A549 (cell line): ENCODE measurements around the gene POLR2E. TPM values are rescaled to one million over a fixed set of nuclear protein-coding genes. Genes with fewer than 3 reads are reported as not detected.

Experiments
- ATAC-seq, 2 experiments: fragments of 200-7000 bp in 1 of 2; fragments of >200 bp in 1 of 2; cut with Nextera tagmentation in 1 of 2; cut with Tn5 transposase in 1 of 2; 3 replicates each; pipeline versions ENCODE4 v1.8.0 to v1.9.1; 2018 to 2020; ENCODE audit warnings: mild to moderate bottlenecking in 1 of 2, moderate library complexity in 1 of 2
- CTCF ChIA-PET: fragments of 300-600 bp; sonication (Branson Sonifier 250); formaldehyde crosslinking; extraction: SDS; loops from one replicate; lab custom pipeline; 2021; ENCODE audit warnings: antibody characterized with exemption, inconsistent platforms; lab: Yijun Ruan, JAX
- POLR2A ChIA-PET: fragments of 350-600 bp; formaldehyde crosslinking; extraction: SDS; loops from one replicate; lab custom pipeline; 2021; ENCODE audit warnings: antibody characterized with exemption, inconsistent platforms; lab: Yijun Ruan, JAX
- DNase-seq, 2 experiments: peaks; one replicate each; pipeline versions ENCODE4 v3.0.0 to v3.0.0-alpha.2; 2011 to 2016; ENCODE audit warnings: low read depth in 1 of 2, low spot score in 1 of 2
- FAIRE-seq: peaks from 2 replicates; lab custom pipeline; 2011; peaks lifted over from hg19 to GRCh38; lab: Jason Lieb, UNC
- H3K27ac ChIP-seq, 2 experiments: fragments of >200 bp; sonication (Bioruptor Twin); formaldehyde crosslinking; 3 replicates each; pipeline ENCODE4 v1.5.1; 2016 to 2017
- H3K4me1 ChIP-seq: fragments of >200 bp; sonication (Bioruptor Twin); formaldehyde crosslinking; 3 replicates; pipeline ENCODE4 v1.6.1; 2016
- H3K4me2 ChIP-seq: fragments of >200 bp; sonication (Bioruptor Twin); formaldehyde crosslinking; 3 replicates; pipeline ENCODE4 v1.6.1; 2016
- H3K4me3 ChIP-seq: fragments of >200 bp; sonication (Bioruptor Twin); formaldehyde crosslinking; 3 replicates; pipeline ENCODE4 v1.5.1; 2016
- H3K9me3 ChIP-seq: fragments of >200 bp; sonication (Bioruptor Twin); formaldehyde crosslinking; 3 replicates; pipeline ENCODE4 v1.6.1; 2016
- CEBPB ChIP-seq, 2 experiments: fragments of >200 bp in 1 of 2; sonication (Bioruptor Twin) in 1 of 2; formaldehyde crosslinking in 1 of 2; IDR thresholded peaks; 2 replicates each; pipeline ENCODE4 v1.6.1; 2012 to 2016
- MAZ ChIP-seq: fragments of 150-350 bp; IDR thresholded peaks from 2 replicates; pipeline ENCODE4 v1.6.1; 2014; ENCODE audit warnings: antibody characterized with exemption, low read depth, low read length, borderline replicate concordance
- WGBS: methylation state at CpG from one replicate; pipeline ENCODE4 v1.1.6; 2017; ENCODE audit errors: missing lambda C conversion rate; 5-methylcytosine and 5-hydroxymethylcytosine counted together
- polyA plus RNA-seq, 4 experiments: library from polyadenylated mRNA; depleted of rRNA in 3 of 4; stranded (reverse); fragments of >200 nt; fragmentation: RNase III in 1 of 4; extraction: RNeasy Plus Mini Kit Qiagen cat#74134 plus additional on column Dnase treatment in 1 of 4; gene quantifications; 2 replicates in 3 of 4; 3 replicates in 1 of 4; pipeline ENCODE4 v1.2.3, GENCODE V29; 2011 to 2017
- TF ChIP-seq, protein P1 (sequence below): IDR thresholded peaks from 2 replicates; pipeline ENCODE4 v1.6.1; 2012

The POLR2E gene
- polyA plus RNA-seq, 2 of the 4 experiments (the other 2 are of a cell fraction), result 99.6 to 172 TPM

GRCh38 chr19:1038978-1039645 is 56.1 kb downstream of the POLR2E start (continued):
- TF ChIP-seq, protein P1, sequence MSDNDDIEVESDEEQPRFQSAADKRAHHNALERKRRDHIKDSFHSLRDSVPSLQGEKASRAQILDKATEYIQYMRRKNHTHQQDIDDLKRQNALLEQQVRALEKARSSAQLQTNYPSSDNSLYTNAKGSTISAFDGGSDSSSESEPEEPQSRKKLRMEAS, result no peak
- TF ChIP-seq CEBPB (IDR thresholded peaks at IDR 0.05), result no peak

GRCh38 chr19:1037621-1038064 is 57.5 kb downstream of the POLR2E start:
- Histone ChIP-seq H3K9me3 (no peaks in the 10 kb centered on the region), H3K4me1 (peaks cover 9% of the 10 kb centered on the region), H3K4me3 (no peak overlapping the region), H3K27ac (no peak overlapping the region), H3K4me2 (no peak overlapping the region)
- ChIA-PET CTCF (interaction anchor here (3.0 kb wide), 1 partner anchor 11 kb away, joined by 12 read pairs; the partner anchor contains the start of gene CNN2), POLR2A (no interaction called here)
- FAIRE-seq (no peak), DNase-seq (no peak), ATAC-seq (no peak)
- 78% methylated on average over 16 of the region's 22 CpGs for WGBS
- TF ChIP-seq MAZ, result no peak

Other genes starting within 250 kb of the POLR2E start
- gene ELANE, start 243.1 kb downstream of the POLR2E start, polyA plus RNA-seq (2011; rRNA removed), result 0.15 and 0.35 TPM in 2 replicates
- gene ELANE, start 243.1 kb downstream of the POLR2E start, polyA plus RNA-seq (2017; fragmentation: RNase III; extraction: RNeasy Plus Mini Kit Qiagen cat#74134 plus additional on column Dnase treatment), result 0.14 to 0.15 TPM (median 0.15 TPM) in 3 replicates
- gene CFD, start 235.7 kb downstream of the POLR2E start, polyA plus RNA-seq (2011; rRNA removed), result 7.6 TPM in 2 replicates
- 13.8 to 14.8 TPM (median 14.3 TPM) in 3 replicates for gene CFD, start 235.7 kb downstream of the POLR2E start, polyA plus RNA-seq (2017; fragmentation: RNase III; extraction: RNeasy Plus Mini Kit Qiagen cat#74134 plus additional on column Dnase treatment)
- gene MED16, start 202.2 kb downstream of the POLR2E start, polyA plus RNA-seq (2011; rRNA removed), result 8.0 TPM in 2 replicates
- 11.9 to 13.9 TPM (median 12.7 TPM) in 3 replicates for gene MED16, start 202.2 kb downstream of the POLR2E start, polyA plus RNA-seq (2017; fragmentation: RNase III; extraction: RNeasy Plus Mini Kit Qiagen cat#74134 plus additional on column Dnase treatment)
- not detected in 2 replicates for gene RNU6-9, start 201.9 kb downstream of the POLR2E start, polyA plus RNA-seq (2011; rRNA removed)
- not detected in 3 replicates for gene RNU6-9, start 201.9 kb downstream of the POLR2E start, polyA plus RNA-seq (2017; fragmentation: RNase III; extraction: RNeasy Plus Mini Kit Qiagen cat#74134 plus additional on column Dnase treatment)
- 16.9 and 22.7 TPM in 2 replicates for gene R3HDM4, start 182.2 kb downstream of the POLR2E start, polyA plus RNA-seq (2011; rRNA removed)
- gene R3HDM4, start 182.2 kb downstream of the POLR2E start, polyA plus RNA-seq (2017; fragmentation: RNase III; extraction: RNeasy Plus Mini Kit Qiagen cat#74134 plus additional on column Dnase treatment), result 18.8 to 24.8 TPM (median 20.7 TPM) in 3 replicates
- gene KISS1R, start 178.0 kb downstream of the POLR2E start, polyA plus RNA-seq (2011; rRNA removed), result 0.05 and 0.14 TPM in 2 replicates
- 0.18 to 0.79 TPM (median 0.38 TPM) in 3 replicates for gene KISS1R, start 178.0 kb downstream of the POLR2E start, polyA plus RNA-seq (2017; fragmentation: RNase III; extraction: RNeasy Plus Mini Kit Qiagen cat#74134 plus additional on column Dnase treatment)
- gene ARID3A, start 169.3 kb downstream of the POLR2E start, polyA plus RNA-seq (2011; rRNA removed), result 3.3 and 3.4 TPM in 2 replicates
- 4.6 to 6.1 TPM (median 5.4 TPM) in 3 replicates for gene ARID3A, start 169.3 kb downstream of the POLR2E start, polyA plus RNA-seq (2017; fragmentation: RNase III; extraction: RNeasy Plus Mini Kit Qiagen cat#74134 plus additional on column Dnase treatment)
- gene WDR18, start 111.0 kb downstream of the POLR2E start, polyA plus RNA-seq (2011; rRNA removed), result 22.2 and 23.8 TPM in 2 replicates
- 41.7 to 48.9 TPM (median 48.1 TPM) in 3 replicates for gene WDR18, start 111.0 kb downstream of the POLR2E start, polyA plus RNA-seq (2017; fragmentation: RNase III; extraction: RNeasy Plus Mini Kit Qiagen cat#74134 plus additional on column Dnase treatment)
- gene GRIN3B, start 95.0 kb downstream of the POLR2E start, polyA plus RNA-seq (2011; rRNA removed), result 0.65 and 0.67 TPM in 2 replicates
- gene GRIN3B, start 95.0 kb downstream of the POLR2E start, polyA plus RNA-seq (2017; fragmentation: RNase III; extraction: RNeasy Plus Mini Kit Qiagen cat#74134 plus additional on column Dnase treatment), result 1.1 to 1.5 TPM (median 1.5 TPM) in 3 replicates
- gene TMEM259, start 74.3 kb downstream of the POLR2E start, polyA plus RNA-seq (2011; rRNA removed), result 45.6 and 53.3 TPM in 2 replicates
- 71.1 to 82.2 TPM (median 78.3 TPM) in 3 replicates for gene TMEM259, start 74.3 kb downstream of the POLR2E start, polyA plus RNA-seq (2017; fragmentation: RNase III; extraction: RNeasy Plus Mini Kit Qiagen cat#74134 plus additional on column Dnase treatment)
- gene RNU6-2, start 73.9 kb downstream of the POLR2E start, polyA plus RNA-seq (2011; rRNA removed), result not detected in 2 replicates
- gene RNU6-2, start 73.9 kb downstream of the POLR2E start, polyA plus RNA-seq (2017; fragmentation: RNase III; extraction: RNeasy Plus Mini Kit Qiagen cat#74134 plus additional on column Dnase treatment), result not detected in 3 replicates
- 31.7 and 32.2 TPM in 2 replicates for gene CNN2, start 68.8 kb downstream of the POLR2E start, polyA plus RNA-seq (2011; rRNA removed)
- gene CNN2, start 68.8 kb downstream of the POLR2E start, polyA plus RNA-seq (2017; fragmentation: RNase III; extraction: RNeasy Plus Mini Kit Qiagen cat#74134 plus additional on column Dnase treatment), result 99.3 to 115 TPM (median 101 TPM) in 3 replicates
- gene ABCA7, start 55.3 kb downstream of the POLR2E start, polyA plus RNA-seq (2011; rRNA removed), result 5.0 and 6.6 TPM in 2 replicates
- gene ABCA7, start 55.3 kb downstream of the POLR2E start, polyA plus RNA-seq (2017; fragmentation: RNase III; extraction: RNeasy Plus Mini Kit Qiagen cat#74134 plus additional on column Dnase treatment), result 8.8 to 13.5 TPM (median 12.6 TPM) in 3 replicates
- 0.48 and 1.2 TPM in 2 replicates for gene ARHGAP45, start 28.2 kb downstream of the POLR2E start, polyA plus RNA-seq (2011; rRNA removed)
- 1.5 to 1.9 TPM (median 1.8 TPM) in 3 replicates for gene ARHGAP45, start 28.2 kb downstream of the POLR2E start, polyA plus RNA-seq (2017; fragmentation: RNase III; extraction: RNeasy Plus Mini Kit Qiagen cat#74134 plus additional on column Dnase treatment)
- 223 and 248 TPM in 2 replicates for gene GPX4, start 8.6 kb upstream of the POLR2E start, polyA plus RNA-seq (2011; rRNA removed)
- 370 to 402 TPM (median 394 TPM) in 3 replicates for gene GPX4, start 8.6 kb upstream of the POLR2E start, polyA plus RNA-seq (2017; fragmentation: RNase III; extraction: RNeasy Plus Mini Kit Qiagen cat#74134 plus additional on column Dnase treatment)
- gene SBNO2, start 78.9 kb upstream of the POLR2E start, polyA plus RNA-seq (2011; rRNA removed), result 6.8 and 8.4 TPM in 2 replicates
- gene SBNO2, start 78.9 kb upstream of the POLR2E start, polyA plus RNA-seq (2017; fragmentation: RNase III; extraction: RNeasy Plus Mini Kit Qiagen cat#74134 plus additional on column Dnase treatment), result 27.0 to 32.0 TPM (median 27.7 TPM) in 3 replicates
- gene STK11, start 110.4 kb upstream of the POLR2E start, polyA plus RNA-seq (2011; rRNA removed), result 12.2 and 16.2 TPM in 2 replicates
- gene STK11, start 110.4 kb upstream of the POLR2E start, polyA plus RNA-seq (2017; fragmentation: RNase III; extraction: RNeasy Plus Mini Kit Qiagen cat#74134 plus additional on column Dnase treatment), result 33.6 to 34.2 TPM (median 34.0 TPM) in 3 replicates
- 0.19 and 0.30 TPM in 2 replicates for gene CBARP, start 142.6 kb upstream of the POLR2E start, polyA plus RNA-seq (2011; rRNA removed)
- 1.7 to 2.0 TPM (median 1.9 TPM) in 3 replicates for gene CBARP, start 142.6 kb upstream of the POLR2E start, polyA plus RNA-seq (2017; fragmentation: RNase III; extraction: RNeasy Plus Mini Kit Qiagen cat#74134 plus additional on column Dnase treatment)
- gene ATP5F1D, start 146.4 kb upstream of the POLR2E start, polyA plus RNA-seq (2011; rRNA removed), result 18.5 and 28.7 TPM in 2 replicates
- 96.9 to 101 TPM (median 99.7 TPM) in 3 replicates for gene ATP5F1D, start 146.4 kb upstream of the POLR2E start, polyA plus RNA-seq (2017; fragmentation: RNase III; extraction: RNeasy Plus Mini Kit Qiagen cat#74134 plus additional on column Dnase treatment)
- gene MIDN, start 153.2 kb upstream of the POLR2E start, polyA plus RNA-seq (2011; rRNA removed), result 9.1 and 11.8 TPM in 2 replicates
- gene MIDN, start 153.2 kb upstream of the POLR2E start, polyA plus RNA-seq (2017; fragmentation: RNase III; extraction: RNeasy Plus Mini Kit Qiagen cat#74134 plus additional on column Dnase treatment), result 27.7 to 33.4 TPM (median 31.4 TPM) in 3 replicates
- gene CIRBP, start 174.0 kb upstream of the POLR2E start, polyA plus RNA-seq (2011; rRNA removed), result 92.4 and 151 TPM in 2 replicates
- gene CIRBP, start 174.0 kb upstream of the POLR2E start, polyA plus RNA-seq (2017; fragmentation: RNase III; extraction: RNeasy Plus Mini Kit Qiagen cat#74134 plus additional on column Dnase treatment), result 178 to 201 TPM (median 189 TPM) in 3 replicates
- gene FAM174C, start 180.2 kb upstream of the POLR2E start, polyA plus RNA-seq (2011; rRNA removed), result 22.7 and 24.8 TPM in 2 replicates
- 35.6 to 37.6 TPM (median 37.1 TPM) in 3 replicates for gene FAM174C, start 180.2 kb upstream of the POLR2E start, polyA plus RNA-seq (2017; fragmentation: RNase III; extraction: RNeasy Plus Mini Kit Qiagen cat#74134 plus additional on column Dnase treatment)
- 0.16 and 0.24 TPM in 2 replicates for gene EFNA2, start 190.5 kb upstream of the POLR2E start, polyA plus RNA-seq (2011; rRNA removed)
- gene EFNA2, start 190.5 kb upstream of the POLR2E start, polyA plus RNA-seq (2017; fragmentation: RNase III; extraction: RNeasy Plus Mini Kit Qiagen cat#74134 plus additional on column Dnase treatment), result 0.84 to 1.3 TPM (median 1.2 TPM) in 3 replicates